Measurements from ENCODE around the gene RLBP1. TPM values are rescaled to one million over a fixed set of nuclear protein-coding genes. Genes with fewer than 3 reads are reported as not detected.
A peak's percentile ranks its signal among the peaks of the same experiment; 100 is the strongest.

Gene RLBP1
- total and polyA plus RNA-seq, 2 donors (not counting 3 experiments of a cell fraction or from before 2014, with no cell fraction given): not detected

GRCh38 chr15:89168316-89168833 lies 53.0 kb downstream of the RLBP1 start:
- no peak for TF ChIP-seq EZH2 (IDR thresholded peaks at IDR 0.05; ENCODE audit: borderline replicate concordance, low read depth, low read length, severe bottlenecking)
- TF ChIP-seq POLR2AphosphoS5 (IDR thresholded peaks at IDR 0.05; ENCODE audit: insufficient read depth, low read depth, low read length): no peak
- TF ChIP-seq FOS (IDR thresholded peaks at IDR 0.05; ENCODE audit: borderline replicate concordance, insufficient read depth, low read length): no peak
- no peak for TF ChIP-seq POLR2A (IDR thresholded peaks at IDR 0.05; ENCODE audit: low read depth, low read length)
- no peak for TF ChIP-seq MYC (IDR thresholded peaks at IDR 0.05; ENCODE audit: low read depth, low read length)
- no peak for TF ChIP-seq MAX (IDR thresholded peaks at IDR 0.05; ENCODE audit: insufficient read depth, insufficient read length)
- no peak for TF ChIP-seq JUN (IDR thresholded peaks at IDR 0.05; ENCODE audit: borderline replicate concordance, insufficient read depth, insufficient read length, low read depth)
- no peak for TF ChIP-seq GATA2 (IDR thresholded peaks at IDR 0.05; ENCODE audit: insufficient read depth, insufficient read length, low read depth, low read length)
- TF ChIP-seq, protein P1, sequence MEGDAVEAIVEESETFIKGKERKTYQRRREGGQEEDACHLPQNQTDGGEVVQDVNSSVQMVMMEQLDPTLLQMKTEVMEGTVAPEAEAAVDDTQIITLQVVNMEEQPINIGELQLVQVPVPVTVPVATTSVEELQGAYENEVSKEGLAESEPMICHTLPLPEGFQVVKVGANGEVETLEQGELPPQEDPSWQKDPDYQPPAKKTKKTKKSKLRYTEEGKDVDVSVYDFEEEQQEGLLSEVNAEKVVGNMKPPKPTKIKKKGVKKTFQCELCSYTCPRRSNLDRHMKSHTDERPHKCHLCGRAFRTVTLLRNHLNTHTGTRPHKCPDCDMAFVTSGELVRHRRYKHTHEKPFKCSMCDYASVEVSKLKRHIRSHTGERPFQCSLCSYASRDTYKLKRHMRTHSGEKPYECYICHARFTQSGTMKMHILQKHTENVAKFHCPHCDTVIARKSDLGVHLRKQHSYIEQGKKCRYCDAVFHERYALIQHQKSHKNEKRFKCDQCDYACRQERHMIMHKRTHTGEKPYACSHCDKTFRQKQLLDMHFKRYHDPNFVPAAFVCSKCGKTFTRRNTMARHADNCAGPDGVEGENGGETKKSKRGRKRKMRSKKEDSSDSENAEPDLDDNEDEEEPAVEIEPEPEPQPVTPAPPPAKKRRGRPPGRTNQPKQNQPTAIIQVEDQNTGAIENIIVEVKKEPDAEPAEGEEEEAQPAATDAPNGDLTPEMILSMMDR (IDR thresholded peaks at IDR 0.05; ENCODE audit: extremely low read depth in 1 of 2, insufficient read depth in 1 of 2, low read depth in 1 of 2, low read length in 2 of 2): no peak
- no peak overlapping the region for H2AFZ ChIP-seq (ENCODE audit: low read depth, low read length)
- H3K27ac ChIP-seq (ENCODE audit: insufficient read depth, low read depth, low read length): peak overlapping the region; percentile 87
- H3K9ac ChIP-seq (replicated peaks; ENCODE audit: extremely low read depth, insufficient read depth, low read length): peak overlapping the region; percentile 2
- CTCF ChIA-PET: interaction anchor here (0.7 to 4.7 kb wide), 15 partner anchors 10 to 264 kb away, joined by 3 to 36 read pairs (median 7); no protein-coding TSS in a partner anchor
- dilution Hi-C loops (cut with MboI; ENCODE audit: extremely low pct_ligation_motif_present, low sequenced_read_pairs): loop anchor here (25.0 kb wide), 1 partner anchor 106 kb away; no protein-coding TSS in a partner anchor
- H4K20me1 ChIP-seq (replicated peaks; ENCODE audit: control insufficient read depth, extremely low read depth, insufficient read depth, low read length): no peaks in the 10 kb centered on the region
- intact Hi-C loops (cut with micrococcal nuclease): loop anchor here (1.0 kb wide), 1 partner anchor 66 kb away; no protein-coding TSS in a partner anchor
- no peak overlapping the region for H3K4me3 ChIP-seq (replicated peaks in 1 of 3; ENCODE audit: insufficient read depth in 1 of 3, low read depth in 1 of 3, low read length in 3 of 3)
- H3K9me3 ChIP-seq (replicated peaks; ENCODE audit: control insufficient read depth, insufficient read depth, low read length): no peaks in the 10 kb centered on the region
- no peaks in the 10 kb centered on the region for H3K36me3 ChIP-seq (ENCODE audit: control insufficient read depth in 2 of 2, extremely low read depth in 1 of 2, insufficient read depth in 2 of 2, low read length in 2 of 2)
- peak overlapping the region; percentile 77 for H3K4me2 ChIP-seq (ENCODE audit: insufficient read depth, low read length)
- POLR2A ChIA-PET: interaction anchor here (1.3 kb wide), 1 partner anchor 80 kb away, joined by 5 read pairs; the partner anchor contains the start of gene ABHD2
- H3K79me2 ChIP-seq (ENCODE audit: control insufficient read depth, insufficient read depth, low read length): no peaks in the 10 kb centered on the region
- no peaks in the 10 kb centered on the region for H3K9me1 ChIP-seq (replicated peaks; ENCODE audit: control insufficient read depth, extremely low read depth, insufficient read depth, low read length)
- TSS peak; percentile 66 for BruUV-seq (replicated peaks)
- H3K4me1 ChIP-seq (ENCODE audit: control insufficient read depth, extremely low read depth, insufficient read depth, low read length): peaks cover 35% of the 10 kb centered on the region
- FAIRE-seq (no peak), DNase-seq (ENCODE audit: low read depth, low spot score) (no peak)
- no peaks in the 10 kb centered on the region for H3K27me3 ChIP-seq (ENCODE audit: control insufficient read depth in 2 of 2, insufficient read depth in 2 of 2, low read length in 2 of 2)
